Measurements from ENCODE around the gene ARNT2.
A peak's percentile ranks its signal among the peaks of the same experiment; 100 is the strongest.

ARNT2 gene

DNA sequence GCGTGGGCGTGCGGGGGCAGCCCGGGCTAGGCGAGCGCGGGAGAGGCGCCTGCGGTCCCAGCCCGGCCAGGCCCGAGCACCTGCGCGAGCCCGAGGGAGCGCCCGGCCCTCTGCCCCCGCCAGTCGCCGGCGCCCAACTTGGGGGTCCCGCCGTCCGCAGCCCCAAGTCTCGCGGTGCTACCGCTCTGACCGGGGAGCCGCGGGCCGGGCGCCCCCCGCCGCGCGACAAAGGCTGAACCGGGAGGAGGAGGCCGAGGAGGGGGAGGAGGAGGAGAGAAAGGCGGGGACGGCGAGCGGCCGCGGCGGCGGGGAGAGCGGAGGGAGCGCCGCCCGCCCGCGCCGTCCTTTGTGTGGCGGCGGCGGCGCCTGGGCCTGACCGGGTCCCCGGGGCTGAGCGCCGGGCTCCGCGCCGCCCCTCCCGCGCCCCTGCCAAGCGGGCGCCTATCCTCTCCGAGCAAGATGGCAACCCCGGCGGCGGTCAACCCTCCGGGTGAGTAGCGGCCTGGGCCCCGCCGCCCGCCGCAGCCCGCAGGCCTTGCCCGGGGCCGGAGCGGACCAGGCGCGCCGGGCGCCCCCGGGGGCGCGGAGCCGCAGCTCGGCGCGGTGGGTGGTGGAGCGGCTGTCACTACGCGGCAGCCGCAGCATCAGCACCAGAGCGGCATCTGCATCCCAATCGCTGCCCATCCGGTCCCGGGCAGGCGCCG, at the start of gene ARNT2:
Gene ARNT2 (plus strand): TSS at position 326 of the 704 bp plus-strand sequence. CDS start 134 bp downstream, at position 460.
- Histone ChIP-seq H3K9me3 (ENCODE audit: insufficient read depth, low read depth, low read length) (no peaks in the 10 kb centered on the region), H3K27ac (ENCODE audit: low read length) (peak within 1 kb of the TSS; percentile 28), H3K27me3 (ENCODE audit: insufficient read depth, low read length) (peaks cover 44% of the 10 kb centered on the region), H3K4me3 (ENCODE audit: low read length) (peak within 1 kb of the TSS; percentile 79), H3K4me1 (ENCODE audit: insufficient read depth, low read length) (peaks cover 8% of the 10 kb centered on the region; the same call in 1 of the 2 replicates), H3K9ac (ENCODE audit: low read depth, low read length) (peak within 1 kb of the TSS; percentile 82), H3K36me3 (ENCODE audit: insufficient read depth, low read depth, low read length) (no peaks in the 10 kb centered on the region)

DNA sequence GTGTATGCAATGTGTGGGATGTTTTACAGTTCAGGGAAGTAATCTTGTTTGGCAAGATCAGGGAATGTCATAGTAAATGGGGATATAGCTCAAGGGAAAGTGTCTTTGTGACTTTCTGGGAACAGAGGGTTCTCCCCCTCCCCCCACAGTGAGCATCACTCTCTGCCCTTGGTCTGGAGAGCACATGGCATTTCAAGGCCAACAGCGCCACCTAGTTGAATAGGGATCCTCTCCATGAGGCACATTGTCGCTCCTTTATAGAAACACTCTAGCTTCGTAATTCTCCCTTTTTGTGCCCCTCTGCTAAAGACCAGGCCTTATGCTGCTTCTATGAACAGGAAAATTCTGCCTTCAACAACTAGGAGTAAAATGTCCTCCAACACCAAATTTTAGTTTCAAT, 37.1 kb upstream of the ARNT2 start:
- Histone ChIP-seq H3K4me3 (ENCODE audit: low read length) (no peak overlapping the region), H3K27me3 (ENCODE audit: insufficient read depth, low read length) (no peaks in the 10 kb centered on the region), H3K27ac (ENCODE audit: low read length) (no peak overlapping the region), H3K36me3 (ENCODE audit: insufficient read depth, low read depth, low read length) (no peaks in the 10 kb centered on the region), H3K9ac (ENCODE audit: low read depth, low read length) (no peak overlapping the region), H3K4me1 (ENCODE audit: insufficient read depth, low read length) (no peaks in the 10 kb centered on the region), H3K9me3 (ENCODE audit: insufficient read depth, low read depth, low read length) (peaks cover 30% of the 10 kb centered on the region)

DNA sequence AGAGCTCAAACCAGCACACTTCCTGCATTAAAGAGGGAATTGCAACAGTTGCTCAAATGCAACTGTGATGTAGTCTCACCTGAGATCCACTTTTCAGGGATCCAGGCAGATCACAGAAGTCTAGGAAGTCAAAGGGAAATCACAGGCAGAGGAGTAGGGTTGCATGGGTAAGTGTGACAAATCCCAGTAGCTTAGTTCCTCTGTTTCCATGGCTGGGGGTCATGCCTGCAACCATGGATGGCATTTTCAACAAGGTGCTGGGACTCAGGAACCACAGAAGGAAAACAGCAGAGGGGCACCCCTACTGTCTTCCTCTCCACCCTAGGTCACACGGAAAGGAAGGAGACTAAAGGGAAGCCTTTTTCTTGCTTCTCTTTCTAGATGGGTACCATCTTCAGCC, 36.5 kb upstream of the ARNT2 start:
- Histone ChIP-seq H3K9me3 (ENCODE audit: insufficient read depth, low read depth, low read length) (peaks cover 30% of the 10 kb centered on the region), H3K4me3 (ENCODE audit: low read length) (no peak overlapping the region), H3K27me3 (ENCODE audit: insufficient read depth, low read length) (no peaks in the 10 kb centered on the region), H3K36me3 (ENCODE audit: insufficient read depth, low read depth, low read length) (no peaks in the 10 kb centered on the region), H3K4me1 (ENCODE audit: insufficient read depth, low read length) (no peaks in the 10 kb centered on the region), H3K9ac (ENCODE audit: low read depth, low read length) (no peak overlapping the region), H3K27ac (ENCODE audit: low read length) (no peak overlapping the region)

DNA sequence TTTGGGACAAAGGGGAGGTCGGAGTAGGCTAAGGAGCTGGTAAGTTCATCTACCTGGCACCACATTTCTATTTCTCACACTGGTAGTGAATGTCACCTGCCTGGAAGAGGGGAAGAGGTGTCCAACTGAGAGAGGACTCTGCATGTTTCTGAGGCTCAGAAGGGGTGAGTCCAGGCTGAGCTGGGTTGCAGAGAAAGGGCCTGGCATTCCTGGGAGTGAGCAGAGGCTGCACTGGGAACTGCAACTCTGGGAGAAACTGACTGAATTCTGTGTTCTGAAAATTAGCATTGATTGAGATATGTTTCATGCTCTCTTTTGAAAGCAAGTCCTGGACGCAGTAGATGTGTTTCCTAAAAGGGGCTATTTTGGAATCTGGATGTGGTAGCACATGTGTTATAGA, 32.3 kb upstream of the ARNT2 start:
- Histone ChIP-seq H3K36me3 (ENCODE audit: insufficient read depth, low read depth, low read length) (no peaks in the 10 kb centered on the region), H3K9me3 (ENCODE audit: insufficient read depth, low read depth, low read length) (peaks cover 23% of the 10 kb centered on the region), H3K4me3 (ENCODE audit: low read length) (no peak overlapping the region), H3K27ac (ENCODE audit: low read length) (no peak overlapping the region), H3K9ac (ENCODE audit: low read depth, low read length) (no peak overlapping the region), H3K27me3 (ENCODE audit: insufficient read depth, low read length) (no peaks in the 10 kb centered on the region), H3K4me1 (ENCODE audit: insufficient read depth, low read length) (no peaks in the 10 kb centered on the region)

DNA sequence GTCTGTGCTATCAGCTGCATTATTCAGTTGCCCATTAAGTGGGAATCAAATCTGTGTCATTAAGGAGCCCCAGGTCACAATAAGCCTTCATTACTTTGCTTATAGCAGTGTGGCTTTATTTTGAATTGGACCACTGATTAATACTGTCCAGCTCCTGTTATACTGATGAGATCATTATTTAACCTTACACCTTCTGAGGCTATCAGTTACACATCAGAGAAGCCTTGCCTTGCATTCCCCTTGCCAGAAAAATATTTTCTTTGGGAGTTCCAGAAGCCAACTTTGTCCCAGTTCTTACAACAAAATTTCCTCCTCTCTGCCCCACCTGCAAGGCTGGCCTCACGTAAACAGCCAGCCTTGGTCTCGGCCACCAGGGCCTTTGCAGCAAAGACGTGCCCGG, 29.7 kb upstream of the ARNT2 start:
- no peak overlapping the region for H3K9ac ChIP-seq (ENCODE audit: low read depth, low read length)
- H3K36me3 ChIP-seq (ENCODE audit: insufficient read depth, low read depth, low read length), result no peaks in the 10 kb centered on the region
- H3K27ac ChIP-seq (ENCODE audit: low read length), result no peak overlapping the region
- no peak overlapping the region for H3K4me3 ChIP-seq (ENCODE audit: low read length)
- no peaks in the 10 kb centered on the region for H3K27me3 ChIP-seq (ENCODE audit: insufficient read depth, low read length)
- no peaks in the 10 kb centered on the region for H3K4me1 ChIP-seq (ENCODE audit: insufficient read depth, low read length)
- H3K9me3 ChIP-seq (ENCODE audit: insufficient read depth, low read depth, low read length), result no peaks in the 10 kb centered on the region

DNA sequence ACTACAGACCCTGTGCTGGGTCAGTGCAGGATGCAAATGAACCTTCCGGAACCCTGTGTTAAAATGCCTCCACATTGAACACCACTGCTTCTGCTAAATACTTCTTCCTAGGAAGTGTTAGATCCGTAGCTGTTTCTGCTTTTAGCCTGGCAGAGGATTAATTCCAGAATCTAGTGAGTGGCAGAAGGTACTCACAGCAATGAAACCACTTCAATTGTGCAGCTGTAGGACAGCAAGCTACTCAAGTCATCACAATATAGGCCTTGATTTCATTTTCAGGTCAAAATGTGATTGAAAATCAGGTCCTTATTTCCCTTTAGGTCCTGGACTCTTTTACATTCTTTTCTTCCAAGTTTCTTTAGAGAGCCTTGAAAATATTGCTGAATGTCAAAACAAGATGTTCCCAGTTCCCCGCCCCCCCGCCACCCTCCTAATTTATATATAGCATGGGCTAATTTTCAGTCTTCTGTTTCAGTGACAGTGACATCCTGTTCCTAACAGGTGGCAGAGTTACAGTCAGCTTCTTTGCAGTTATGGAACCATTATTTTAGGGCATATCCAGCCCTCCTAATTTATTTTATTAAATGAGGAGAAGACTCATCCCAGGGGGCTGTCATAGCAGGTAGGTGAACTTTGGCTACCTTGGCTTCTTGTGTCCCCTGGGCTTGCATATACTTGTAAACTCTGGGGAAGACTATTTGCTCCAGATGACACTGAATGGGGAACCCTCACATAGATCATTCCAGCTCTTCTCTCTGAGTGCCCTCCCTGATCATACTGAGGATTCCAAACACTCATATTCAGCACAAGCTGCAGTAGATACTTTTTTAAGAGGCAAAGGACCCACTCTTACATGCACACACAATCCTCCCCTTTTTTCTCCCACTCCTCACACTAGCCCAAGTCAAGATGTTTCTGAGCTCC, 28.0 kb upstream of the ARNT2 start:
- no peak overlapping the region for H3K9ac ChIP-seq (ENCODE audit: low read depth, low read length)
- H3K9me3 ChIP-seq (ENCODE audit: insufficient read depth, low read depth, low read length), result no peaks in the 10 kb centered on the region
- no peaks in the 10 kb centered on the region for H3K4me1 ChIP-seq (ENCODE audit: insufficient read depth, low read length)
- H3K27me3 ChIP-seq (ENCODE audit: insufficient read depth, low read length), result no peaks in the 10 kb centered on the region; the same call in 1 of the 2 replicates
- H3K27ac ChIP-seq (ENCODE audit: low read length), result no peak overlapping the region
- no peaks in the 10 kb centered on the region for H3K36me3 ChIP-seq (ENCODE audit: insufficient read depth, low read depth, low read length)
- no peak overlapping the region for H3K4me3 ChIP-seq (ENCODE audit: low read length)

DNA sequence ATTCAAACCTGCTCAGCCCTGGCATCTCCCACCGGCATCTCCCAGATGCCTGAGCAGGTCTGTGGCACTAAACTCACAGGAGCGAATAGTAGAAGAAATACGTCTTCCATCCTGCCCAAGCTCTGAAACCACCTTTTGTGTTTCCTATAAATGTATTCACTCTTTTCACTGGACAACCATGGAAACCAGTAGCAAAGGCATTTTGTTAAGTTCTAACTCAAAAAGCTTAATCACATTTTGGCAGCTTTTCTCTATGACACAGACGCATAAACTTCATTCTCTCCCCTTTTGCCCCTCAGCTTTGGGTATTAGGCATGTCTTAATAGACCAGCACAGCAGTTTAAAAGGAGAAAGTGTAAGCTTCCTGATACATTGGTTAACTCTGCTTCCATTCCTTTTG, 24.5 kb upstream of the ARNT2 start:
- Histone ChIP-seq H3K27me3 (ENCODE audit: insufficient read depth, low read length) (no peaks in the 10 kb centered on the region; the same call in 1 of the 2 replicates), H3K9me3 (ENCODE audit: insufficient read depth, low read depth, low read length) (no peaks in the 10 kb centered on the region), H3K36me3 (ENCODE audit: insufficient read depth, low read depth, low read length) (no peaks in the 10 kb centered on the region), H3K4me3 (ENCODE audit: low read length) (no peak overlapping the region), H3K9ac (ENCODE audit: low read depth, low read length) (no peak overlapping the region), H3K27ac (ENCODE audit: low read length) (no peak overlapping the region), H3K4me1 (ENCODE audit: insufficient read depth, low read length) (no peaks in the 10 kb centered on the region)

DNA sequence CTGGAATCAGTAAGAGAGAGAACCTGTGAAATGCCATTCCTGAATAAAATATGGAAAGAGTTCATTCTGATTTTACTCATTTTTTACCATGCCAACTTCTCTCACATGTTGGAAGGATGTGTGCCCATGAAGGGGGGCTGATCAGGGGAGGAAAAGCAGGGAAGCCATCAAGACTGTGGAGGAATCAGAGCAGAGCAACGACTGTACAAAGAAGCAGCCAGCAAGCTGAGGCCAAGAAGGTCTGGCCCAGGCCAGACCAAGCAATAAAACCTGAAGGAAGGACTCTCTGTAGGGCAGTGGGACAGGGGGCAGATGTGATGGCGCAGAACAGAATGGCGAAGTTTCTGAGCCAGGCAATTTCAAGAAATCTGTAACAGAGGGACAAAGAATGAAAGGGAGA, 24.0 kb upstream of the ARNT2 start:
- Histone ChIP-seq H3K27me3 (ENCODE audit: insufficient read depth, low read length) (no peaks in the 10 kb centered on the region; the same call in 1 of the 2 replicates), H3K9me3 (ENCODE audit: insufficient read depth, low read depth, low read length) (no peaks in the 10 kb centered on the region)

DNA sequence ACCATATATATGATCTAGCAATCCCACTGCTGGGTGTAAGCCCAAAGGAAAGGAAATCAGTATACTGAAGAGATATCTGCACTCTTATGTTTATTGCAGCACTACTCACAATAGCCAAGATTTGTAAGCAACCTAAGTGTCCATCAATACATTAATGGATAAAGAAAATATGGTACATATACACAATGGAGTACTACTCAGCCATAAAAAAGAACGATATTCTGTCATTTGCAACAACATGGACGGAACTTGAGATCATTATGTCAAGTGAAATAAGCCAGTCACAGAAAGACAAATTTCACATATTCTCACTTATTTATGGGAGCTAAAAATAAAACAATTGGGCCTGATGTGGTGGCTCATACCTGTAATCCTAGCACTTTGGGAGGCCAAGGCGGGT, 21.9 kb upstream of the ARNT2 start:
- H3K4me3 ChIP-seq (ENCODE audit: low read length), result no peak overlapping the region
- no peak overlapping the region for H3K27ac ChIP-seq (ENCODE audit: low read length)
- peaks cover 9% of the 10 kb centered on the region for H3K4me1 ChIP-seq (ENCODE audit: insufficient read depth, low read length)
- H3K27me3 ChIP-seq (ENCODE audit: insufficient read depth, low read length), result no peaks in the 10 kb centered on the region; the same call in 1 of the 2 replicates
- no peak overlapping the region for H3K9ac ChIP-seq (ENCODE audit: low read depth, low read length)
- H3K36me3 ChIP-seq (ENCODE audit: insufficient read depth, low read depth, low read length), result no peaks in the 10 kb centered on the region
- H3K9me3 ChIP-seq (ENCODE audit: insufficient read depth, low read depth, low read length), result no peaks in the 10 kb centered on the region

More for the DNA sequence above, 24.0 kb upstream of the ARNT2 start:
- Histone ChIP-seq H3K36me3 (ENCODE audit: insufficient read depth, low read depth, low read length) (no peaks in the 10 kb centered on the region), H3K9ac (ENCODE audit: low read depth, low read length) (no peak overlapping the region), H3K4me3 (ENCODE audit: low read length) (no peak overlapping the region), H3K27ac (ENCODE audit: low read length) (no peak overlapping the region), H3K4me1 (ENCODE audit: insufficient read depth, low read length) (no peaks in the 10 kb centered on the region)

DNA sequence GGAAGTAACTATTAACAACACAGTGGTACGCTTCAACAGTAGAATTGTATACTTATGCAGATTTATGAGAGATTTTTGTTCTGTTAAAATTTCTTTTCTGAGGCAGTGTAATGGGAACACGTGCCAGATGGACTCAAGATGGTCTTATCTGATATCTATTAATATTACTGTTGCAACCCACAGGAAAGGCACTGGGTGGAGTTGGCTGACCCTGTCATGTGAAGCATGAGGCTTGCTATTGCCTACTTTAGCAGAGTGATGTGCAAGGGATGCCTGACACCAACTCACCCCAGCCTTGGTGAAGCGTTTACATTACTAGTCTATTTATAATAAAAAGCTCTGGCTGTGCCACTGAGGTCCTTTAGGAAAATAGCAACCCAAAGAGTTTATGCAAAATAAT, 19.8 kb upstream of the ARNT2 start:
- H3K27me3 ChIP-seq (ENCODE audit: insufficient read depth, low read length), result no peaks in the 10 kb centered on the region; the same call in 1 of the 2 replicates

DNA sequence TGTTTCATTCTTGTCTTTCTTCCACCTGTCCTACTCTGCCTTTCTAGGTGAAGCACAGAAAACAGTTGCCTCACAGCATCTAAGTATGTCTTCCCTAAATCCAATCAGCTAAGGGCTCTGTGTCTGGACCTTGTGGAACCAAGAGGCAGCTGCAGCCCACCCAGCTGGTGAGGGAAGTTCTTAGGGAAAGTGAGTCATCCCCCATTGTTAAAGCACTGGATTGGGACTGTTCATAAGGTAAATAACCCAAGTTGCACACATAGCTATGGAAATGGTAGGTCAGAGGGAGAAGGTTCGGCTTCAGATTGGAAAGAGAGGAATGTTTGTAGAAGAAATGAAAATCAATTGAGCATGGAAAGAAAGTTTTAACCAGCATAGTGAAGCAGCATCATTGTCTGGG, 18.0 kb upstream of the ARNT2 start:
- Histone ChIP-seq H3K9ac (ENCODE audit: low read depth, low read length) (no peak overlapping the region), H3K36me3 (ENCODE audit: insufficient read depth, low read depth, low read length) (no peaks in the 10 kb centered on the region), H3K4me3 (ENCODE audit: low read length) (no peak overlapping the region), H3K9me3 (ENCODE audit: insufficient read depth, low read depth, low read length) (no peaks in the 10 kb centered on the region), H3K27me3 (ENCODE audit: insufficient read depth, low read length) (no peaks in the 10 kb centered on the region), H3K27ac (ENCODE audit: low read length) (no peak overlapping the region), H3K4me1 (ENCODE audit: insufficient read depth, low read length) (peaks cover 31% of the 10 kb centered on the region)

More for the DNA sequence above, 19.8 kb upstream of the ARNT2 start:
- Histone ChIP-seq H3K4me3 (ENCODE audit: low read length) (no peak overlapping the region), H3K27ac (ENCODE audit: low read length) (no peak overlapping the region), H3K4me1 (ENCODE audit: insufficient read depth, low read length) (peaks cover 27% of the 10 kb centered on the region), H3K9ac (ENCODE audit: low read depth, low read length) (no peak overlapping the region), H3K9me3 (ENCODE audit: insufficient read depth, low read depth, low read length) (no peaks in the 10 kb centered on the region), H3K36me3 (ENCODE audit: insufficient read depth, low read depth, low read length) (no peaks in the 10 kb centered on the region)

DNA sequence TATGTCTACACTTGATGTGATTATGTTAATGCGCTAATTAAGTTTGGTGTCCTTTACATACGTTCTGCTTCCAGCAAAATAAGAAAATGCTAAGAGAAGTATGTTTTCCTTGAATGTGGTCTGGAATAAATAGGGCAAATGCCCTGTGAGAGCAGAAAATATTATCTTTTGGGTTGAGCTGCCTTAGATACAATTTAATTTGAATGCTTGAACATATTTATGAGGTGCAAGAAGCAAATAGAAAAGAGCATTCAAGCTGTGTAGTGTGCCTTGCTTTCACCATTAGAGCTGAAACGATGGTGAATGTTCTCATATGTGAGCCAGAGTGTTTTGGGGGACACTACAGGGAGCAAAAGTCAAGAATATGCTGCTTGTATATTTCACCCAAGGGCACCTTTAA, 15.9 kb upstream of the ARNT2 start:
- Histone ChIP-seq H3K27me3 (ENCODE audit: insufficient read depth, low read length) (no peaks in the 10 kb centered on the region), H3K9ac (ENCODE audit: low read depth, low read length) (no peak overlapping the region), H3K4me3 (ENCODE audit: low read length) (no peak overlapping the region), H3K9me3 (ENCODE audit: insufficient read depth, low read depth, low read length) (no peaks in the 10 kb centered on the region), H3K4me1 (ENCODE audit: insufficient read depth, low read length) (peaks cover 31% of the 10 kb centered on the region), H3K36me3 (ENCODE audit: insufficient read depth, low read depth, low read length) (no peaks in the 10 kb centered on the region), H3K27ac (ENCODE audit: low read length) (peak overlapping the region; percentile 36)
